22Rv1 (cell line): ENCODE results near the gene PLEKHD1.

Experiments
- H3K27ac ChIP-seq: fragments of 450-650 bp; 2 replicates; pipeline ENCODE4 v1.5.1; 2017
- ZFX ChIP-seq: fragments of 450-650 bp; IDR thresholded peaks from 2 replicates; pipeline ENCODE4 v1.6.1; 2017; ENCODE audit warnings: antibody characterized with exemption, borderline replicate concordance
- TF ChIP-seq, protein P1 (sequence below): fragments of 450-650 bp; IDR thresholded peaks from 2 replicates; pipeline ENCODE4 v1.5.1; 2017; ENCODE audit warnings: mild to moderate bottlenecking

PLEKHD1 gene

GRCh38 chr14:69551511-69551910, 67.0 kb downstream of the PLEKHD1 start:
- TF ChIP-seq ZFX, result no peak
- TF ChIP-seq, protein P1, sequence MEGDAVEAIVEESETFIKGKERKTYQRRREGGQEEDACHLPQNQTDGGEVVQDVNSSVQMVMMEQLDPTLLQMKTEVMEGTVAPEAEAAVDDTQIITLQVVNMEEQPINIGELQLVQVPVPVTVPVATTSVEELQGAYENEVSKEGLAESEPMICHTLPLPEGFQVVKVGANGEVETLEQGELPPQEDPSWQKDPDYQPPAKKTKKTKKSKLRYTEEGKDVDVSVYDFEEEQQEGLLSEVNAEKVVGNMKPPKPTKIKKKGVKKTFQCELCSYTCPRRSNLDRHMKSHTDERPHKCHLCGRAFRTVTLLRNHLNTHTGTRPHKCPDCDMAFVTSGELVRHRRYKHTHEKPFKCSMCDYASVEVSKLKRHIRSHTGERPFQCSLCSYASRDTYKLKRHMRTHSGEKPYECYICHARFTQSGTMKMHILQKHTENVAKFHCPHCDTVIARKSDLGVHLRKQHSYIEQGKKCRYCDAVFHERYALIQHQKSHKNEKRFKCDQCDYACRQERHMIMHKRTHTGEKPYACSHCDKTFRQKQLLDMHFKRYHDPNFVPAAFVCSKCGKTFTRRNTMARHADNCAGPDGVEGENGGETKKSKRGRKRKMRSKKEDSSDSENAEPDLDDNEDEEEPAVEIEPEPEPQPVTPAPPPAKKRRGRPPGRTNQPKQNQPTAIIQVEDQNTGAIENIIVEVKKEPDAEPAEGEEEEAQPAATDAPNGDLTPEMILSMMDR, result no peak

DNA sequence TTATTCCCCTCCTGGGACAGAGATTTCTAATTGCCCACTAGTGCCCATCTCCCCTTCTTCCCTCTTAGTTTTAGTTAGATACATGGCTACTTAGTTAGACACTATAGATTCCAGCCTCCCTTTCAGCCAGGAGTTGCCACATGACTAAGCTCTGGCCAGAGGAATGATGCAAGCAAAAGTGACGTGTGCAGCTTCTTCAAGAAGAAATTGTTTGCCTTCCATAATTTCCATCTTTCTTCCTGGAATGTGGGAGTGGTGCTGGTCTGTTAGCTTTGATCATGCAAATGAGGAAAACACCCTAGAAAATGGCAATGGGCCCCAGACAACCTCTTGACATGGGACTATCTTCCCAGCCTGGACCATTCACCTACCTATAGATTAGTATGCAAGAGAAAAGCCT, 68.7 kb downstream of the PLEKHD1 start:
- H3K27ac ChIP-seq, result no peak overlapping the region
- TF ChIP-seq ZFX, result no peak
- TF ChIP-seq, protein P1, result no peak

More at GRCh38 chr14:69551511-69551910, 67.0 kb downstream of the PLEKHD1 start:
- H3K27ac ChIP-seq, result no peak overlapping the region

DNA sequence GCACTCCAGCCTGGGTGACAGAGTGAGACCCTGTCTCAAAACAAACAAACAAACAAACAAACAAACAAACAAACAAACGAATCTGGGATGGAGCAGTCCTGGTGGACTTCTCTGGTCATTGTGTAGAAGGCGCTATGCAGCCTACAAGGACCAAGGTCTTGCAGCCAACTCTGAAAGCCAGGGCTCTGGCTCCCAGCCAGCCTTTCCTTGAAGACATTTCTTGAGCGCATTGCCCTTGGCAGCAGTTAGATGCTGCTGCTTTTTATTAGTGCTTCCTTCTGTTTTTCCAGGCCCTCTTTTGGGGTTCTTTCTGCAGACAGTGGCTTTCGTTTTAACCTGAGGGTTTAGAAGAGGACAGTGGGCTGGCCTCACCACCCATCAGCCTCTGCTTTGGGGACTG, 70.0 kb downstream of the PLEKHD1 start:
- TF ChIP-seq ZFX, result no peak
- TF ChIP-seq, protein P1, result no peak

GRCh38 chr14:69558774-69559173, 74.2 kb downstream of the PLEKHD1 start:
- TF ChIP-seq ZFX, result no peak
- TF ChIP-seq, protein P1, result no peak
- no peak overlapping the region for H3K27ac ChIP-seq

More for the DNA sequence above, 70.0 kb downstream of the PLEKHD1 start:
- no peak overlapping the region for H3K27ac ChIP-seq

GRCh38 chr14:69559581-69560011, 75.1 kb downstream of the PLEKHD1 start:
- no peak overlapping the region for H3K27ac ChIP-seq
- TF ChIP-seq, protein P1, result no peak
- no peak for TF ChIP-seq ZFX

- no peak for TF ChIP-seq ZFX
- TF ChIP-seq, protein P1, result no peak
- no peak overlapping the region for H3K27ac ChIP-seq
These were observed 76.3 kb downstream of the PLEKHD1 start for GRCh38 chr14:69560826-69561225.

DNA sequence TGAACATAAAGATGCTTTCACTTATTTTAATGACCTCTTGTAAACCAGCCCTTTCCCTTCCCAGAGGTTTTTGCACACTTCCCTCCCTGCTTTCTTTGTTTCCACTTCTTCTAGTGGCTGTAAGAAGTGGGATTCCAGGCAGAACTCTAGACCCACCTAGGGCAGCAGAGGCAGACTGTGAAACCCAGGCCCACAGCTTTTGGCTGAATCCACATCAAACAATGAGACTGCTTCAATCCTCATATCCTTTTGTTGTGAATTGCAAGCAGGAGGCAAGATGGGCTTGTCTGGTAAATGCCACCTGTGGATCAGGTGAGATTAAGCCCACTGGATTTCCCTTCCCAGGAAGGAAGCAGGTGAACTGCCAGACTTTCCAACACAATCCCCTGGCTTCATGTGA, 77.4 kb downstream of the PLEKHD1 start:
- TF ChIP-seq ZFX, result no peak
- TF ChIP-seq, protein P1, result no peak
- no peak overlapping the region for H3K27ac ChIP-seq
